Measurements from ENCODE around the gene LRFN4. TPM values are rescaled to one million over a fixed set of nuclear protein-coding genes. Genes with fewer than 3 reads are reported as not detected.
"Not testable (repeated sequence)": the region's sequence is repeated elsewhere in the genome, so short reads cannot be mapped to it uniquely, and the experiment has no call there.

LRFN4 gene
- total and polyA plus RNA-seq, 10 donors, result 3.3 to 12.0 (median 8.0) TPM

- Histone ChIP-seq H3K4me1 (no peaks in the 10 kb centered on the region), H3K4me3 (no peak overlapping the region), H3K27ac (no peak overlapping the region), H3K36me3 (no peaks in the 10 kb centered on the region), H3K9me3 (no peaks in the 10 kb centered on the region), H3K27me3 (replicated peaks in 1 of 7) (no peaks in the 10 kb centered on the region)
- TF ChIP-seq CTCF (IDR thresholded peaks at IDR 0.05 in 8 of 11, conservative IDR thresholded peaks at IDR 0.05 in 3 of 11) (no peak), POLR2AphosphoS5 (IDR thresholded peaks at IDR 0.05) (no peak), POLR2A (IDR thresholded peaks at IDR 0.05) (no peak)
- WGBS, 5 donors, result 88 to 96% (median 92%) methylated on average over 3 of the region's 3 CpGs
- DNase-seq, result no peak
- intact Hi-C loops (cut with DNase I; ENCODE audit: low total_unique reads), result no loop called here
Observed at GRCh38 chr11:66820901-66821300, 36.0 kb upstream of the LRFN4 start.

- Histone ChIP-seq H3K27me3 (replicated peaks in 1 of 7) (no peaks in the 10 kb centered on the region), H3K27ac (no peak overlapping the region), H3K4me3 (no peak overlapping the region), H3K36me3 (peaks cover 0 to 9% (median 0%) of the 10 kb centered on the region in 6 donors), H3K9me3 (no peaks in the 10 kb centered on the region), H3K4me1 (no peaks in the 10 kb centered on the region)
- intact Hi-C loops (cut with DNase I; ENCODE audit: low total_unique reads), result no loop called here
- no peak for DNase-seq
- no peak for TF ChIP-seq POLR2AphosphoS5 (IDR thresholded peaks at IDR 0.05)
- no peak for TF ChIP-seq POLR2A (IDR thresholded peaks at IDR 0.05)
- WGBS, 5 donors, result 94 to 98% (median 97%) methylated on average over 4 of the region's 4 CpGs
Observed at GRCh38 chr11:66823700-66824099, 33.2 kb upstream of the LRFN4 start.

GRCh38 chr11:66824573-66824972, 32.3 kb upstream of the LRFN4 start:
- DNase-seq; H3K27ac ChIP-seq; H3K27me3 ChIP-seq (replicated peaks in 1 of 7); H3K4me1 ChIP-seq; H3K4me3 ChIP-seq; intact Hi-C loops (cut with DNase I; ENCODE audit: low total_unique reads); H3K9me3 ChIP-seq: not testable (repeated sequence)
- H3K36me3 ChIP-seq, result peaks cover 0 to 16% (median 0%) of the 10 kb centered on the region in 6 donors
- WGBS, 5 donors, result 89 to 100% (median 98%) methylated on average over 3 to 4 of the region's 4 CpGs

- 61 to 71% (median 64%) methylated on average over 4 of the region's 4 CpGs for WGBS, 5 donors
- no peak for DNase-seq
- intact Hi-C loops (cut with DNase I; ENCODE audit: low total_unique reads), result loop anchor here (1.0 kb wide), 1 partner anchor 138 kb away; no protein-coding TSS in a partner anchor
- Histone ChIP-seq H3K4me1 (peaks cover 2 to 33% (median 13%) of the 10 kb centered on the region in 6 donors), H3K9me3 (no peaks in the 10 kb centered on the region), H3K4me3 (no peak overlapping the region), H3K27me3 (replicated peaks in 1 of 7) (no peaks in the 10 kb centered on the region), H3K27ac (peak overlapping the region in 1 of 8 donors; percentile 22), H3K36me3 (peaks cover 0 to 27% (median 10%) of the 10 kb centered on the region in 6 donors)
- TF ChIP-seq CTCF (IDR thresholded peaks at IDR 0.05 in 8 of 11, conservative IDR thresholded peaks at IDR 0.05 in 3 of 11) (peak in 5 of 11 experiments; percentile 5 to 37 (median 15)), POLR2AphosphoS5 (IDR thresholded peaks at IDR 0.05) (no peak), POLR2A (IDR thresholded peaks at IDR 0.05) (no peak)
Observed at GRCh38 chr11:66834539-66834845, 22.4 kb upstream of the LRFN4 start.

GRCh38 chr11:66834943-66835342, 21.9 kb upstream of the LRFN4 start:
- intact Hi-C loops (cut with DNase I; ENCODE audit: low total_unique reads), result loop anchor here (1.0 kb wide), 1 partner anchor 139 kb away; no protein-coding TSS in a partner anchor
- Histone ChIP-seq H3K9me3 (no peaks in the 10 kb centered on the region), H3K27ac (peak overlapping the region in 1 of 8 donors; percentile 22), H3K36me3 (peaks cover 0 to 31% (median 10%) of the 10 kb centered on the region in 6 donors), H3K27me3 (replicated peaks in 1 of 7) (no peaks in the 10 kb centered on the region), H3K4me1 (peaks cover 2 to 38% (median 17%) of the 10 kb centered on the region in 6 donors), H3K4me3 (no peak overlapping the region)
- no peak for TF ChIP-seq POLR2A (IDR thresholded peaks at IDR 0.05)
- TF ChIP-seq POLR2AphosphoS5 (IDR thresholded peaks at IDR 0.05), result no peak
- 73 to 84% (median 79%) methylated on average over 5 of the region's 5 CpGs for WGBS, 5 donors
- DNase-seq, result no peak

Measured in spleen (tissue), 11 donors.